Subcutaneous adipose tissue (tissue), 4 donors: Measurements from ENCODE around the gene ZP3. TPM values are rescaled to one million over a fixed set of nuclear protein-coding genes. Genes with fewer than 3 reads are reported as not detected.

Experiments used
- CTCF ChIP-seq: fragments of 450-650 bp; IDR thresholded peaks from one replicate; pipeline ENCODE4 v1.5.1; 2016; ENCODE audit warnings: low read depth, mild to moderate bottlenecking, control low read depth, antibody characterized with exemption, moderate library complexity
- total RNA-seq, 4 donors: library from RNA; depleted of rRNA; stranded (reverse); fragments of >200 nt; gene quantifications; one replicate each; pipeline ENCODE4 v1.1.0, GENCODE V29; 2016

ZP3 gene
- total RNA-seq, 4 donors from 2014 or later: 0.65 to 20.0 (median 3.6) TPM

- TF ChIP-seq CTCF: no peak
These were observed 15.2 kb upstream of the ZP3 start, which contains the start of gene SSC4D for GRCh38 chr7:76409537-76409936. Gene SSC4D, minus strand, starts transcription at chr7:76409697. Its CDS starts 5,258 bp downstream, at chr7:76404439.

- no peak for TF ChIP-seq CTCF
These were observed 13.1 kb upstream of the ZP3 start for GRCh38 chr7:76411626-76412025.

- no peak for TF ChIP-seq CTCF
These were observed 12.5 kb upstream of the ZP3 start for GRCh38 chr7:76412249-76412648.

- TF ChIP-seq CTCF: no peak
These were observed 911 bp upstream of the ZP3 start for GRCh38 chr7:76423666-76424412.

GRCh38 chr7:76425156-76425555, 406 bp downstream of the ZP3 start:
- TF ChIP-seq CTCF: no peak

GRCh38 chr7:76426246-76426645, 1.5 kb downstream of the ZP3 start:
- no peak for TF ChIP-seq CTCF

GRCh38 chr7:76427635-76428034, 2.9 kb downstream of the ZP3 start:
- no peak for TF ChIP-seq CTCF
